Esophagus muscularis mucosa (tissue), 3 donors: ENCODE measurements around the gene KCNB1.

Experiments used
- POLR2A ChIP-seq: fragments of 450-650 bp; IDR thresholded peaks from one replicate; pipeline ENCODE4 v1.6.1; 2017; ENCODE audit warnings: antibody characterized with exemption, moderate library complexity, mild to moderate bottlenecking, low read depth
- POLR2AphosphoS5 ChIP-seq, 2 donors: sonication (generic); formaldehyde crosslinking; IDR thresholded peaks; one replicate each; pipeline ENCODE4 v1.6.1; 2017; ENCODE audit warnings: antibody characterized with exemption in 2 of 2
- TF ChIP-seq, protein P1 (sequence below), 3 experiments: fragments of 200-600 bp in 2 of 3; fragments of 450-650 bp in 1 of 3; sonication (generic) in 2 of 3; IDR thresholded peaks; one replicate each; pipeline ENCODE4 v1.5.1; 2017 to 2019; ENCODE audit warnings: antibody characterized with exemption in 3 of 3, mild to moderate bottlenecking in 2 of 3, moderate library complexity in 1 of 3

DNA sequence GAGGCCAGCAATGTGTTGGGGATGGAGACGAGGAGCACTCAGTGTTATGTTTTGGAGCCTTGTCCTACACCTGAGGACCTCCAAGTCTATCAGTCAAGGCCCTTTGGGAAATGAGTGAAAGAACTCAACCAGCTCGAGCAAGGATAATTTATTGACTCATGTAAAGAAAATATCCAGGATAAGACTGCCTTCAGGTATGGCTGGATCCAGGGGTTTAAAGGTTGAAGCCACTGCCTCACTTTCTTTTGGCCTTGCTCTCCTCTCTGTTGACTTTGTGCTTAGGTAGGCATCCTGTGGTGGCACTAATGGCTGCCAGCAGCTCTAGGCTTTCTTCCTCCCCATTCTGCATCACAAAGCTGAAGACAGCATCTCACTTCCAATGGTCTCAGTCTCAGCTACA lies 138.3 kb downstream of the KCNB1 start:
- TF ChIP-seq, protein P1, sequence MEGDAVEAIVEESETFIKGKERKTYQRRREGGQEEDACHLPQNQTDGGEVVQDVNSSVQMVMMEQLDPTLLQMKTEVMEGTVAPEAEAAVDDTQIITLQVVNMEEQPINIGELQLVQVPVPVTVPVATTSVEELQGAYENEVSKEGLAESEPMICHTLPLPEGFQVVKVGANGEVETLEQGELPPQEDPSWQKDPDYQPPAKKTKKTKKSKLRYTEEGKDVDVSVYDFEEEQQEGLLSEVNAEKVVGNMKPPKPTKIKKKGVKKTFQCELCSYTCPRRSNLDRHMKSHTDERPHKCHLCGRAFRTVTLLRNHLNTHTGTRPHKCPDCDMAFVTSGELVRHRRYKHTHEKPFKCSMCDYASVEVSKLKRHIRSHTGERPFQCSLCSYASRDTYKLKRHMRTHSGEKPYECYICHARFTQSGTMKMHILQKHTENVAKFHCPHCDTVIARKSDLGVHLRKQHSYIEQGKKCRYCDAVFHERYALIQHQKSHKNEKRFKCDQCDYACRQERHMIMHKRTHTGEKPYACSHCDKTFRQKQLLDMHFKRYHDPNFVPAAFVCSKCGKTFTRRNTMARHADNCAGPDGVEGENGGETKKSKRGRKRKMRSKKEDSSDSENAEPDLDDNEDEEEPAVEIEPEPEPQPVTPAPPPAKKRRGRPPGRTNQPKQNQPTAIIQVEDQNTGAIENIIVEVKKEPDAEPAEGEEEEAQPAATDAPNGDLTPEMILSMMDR (IDR thresholded peaks at IDR 0.05) = no peak
- TF ChIP-seq POLR2A (no peak), POLR2AphosphoS5 (IDR thresholded peaks at IDR 0.05) (no peak)
